Fibroblast of the aortic adventitia (primary cell): ENCODE data around the gene TVP23A. TPM values are rescaled to one million over a fixed set of nuclear protein-coding genes. Genes with fewer than 3 reads are reported as not detected.

Experiments used
- DNase-seq: peaks from one replicate; pipeline ENCODE4 v3.0.0-alpha.2; 2010; ENCODE audit warnings: low read depth
- H3K4me3 ChIP-seq: 2 replicates; pipeline ENCODE4 v1.5.1; 2011; ENCODE audit warnings: low read depth, mild to moderate bottlenecking, control low read depth, low read length, moderate library complexity
- CTCF ChIP-seq: IDR thresholded peaks from 2 replicates; pipeline ENCODE4 v1.5.1; 2011; ENCODE audit warnings: mild to moderate bottlenecking, low read length, control low read depth, inconsistent platforms; ENCODE audit not compliant: insufficient read depth
- total RNA-seq: library from RNA; depleted of rRNA; stranded (reverse); fragments of >200 nt; gene quantifications from 2 replicates; pipeline ENCODE4 v1.2.3, GENCODE V29; 2012; ENCODE audit warnings: low replicate concordance

Gene TVP23A
- total RNA-seq, 1 donor, result not detected

- no peak for DNase-seq
- no peak overlapping the region for H3K4me3 ChIP-seq
- TF ChIP-seq CTCF, result no peak
Observed at GRCh38 chr16:10849736-10850477, 31.3 kb upstream of the TVP23A start.

GRCh38 chr16:10847176-10847575, 28.6 kb upstream of the TVP23A start:
- H3K4me3 ChIP-seq, result no peak overlapping the region
- DNase-seq, result no peak
- TF ChIP-seq CTCF, result no peak

- TF ChIP-seq CTCF, result no peak
- no peak for DNase-seq
- H3K4me3 ChIP-seq, result no peak overlapping the region
Observed at GRCh38 chr16:10846213-10846998, 27.8 kb upstream of the TVP23A start.

GRCh38 chr16:10840703-10841102, 22.1 kb upstream of the TVP23A start:
- no peak overlapping the region for H3K4me3 ChIP-seq
- no peak for TF ChIP-seq CTCF
- DNase-seq, result no peak

- no peak for DNase-seq
- H3K4me3 ChIP-seq, result no peak overlapping the region
- TF ChIP-seq CTCF, result no peak
Observed at GRCh38 chr16:10839279-10839666, 20.7 kb upstream of the TVP23A start.

GRCh38 chr16:10838621-10839278, 20.2 kb upstream of the TVP23A start:
- DNase-seq, result no peak
- TF ChIP-seq CTCF, result no peak
- no peak overlapping the region for H3K4me3 ChIP-seq
